GM20000 (cell line): ENCODE data around the gene ASCL5.

Source experiments
- DNase-seq: peaks from one replicate; pipeline ENCODE4 v3.0.0; 2012; ENCODE audit warnings: low spot score
- CTCF ChIP-seq: IDR thresholded peaks from 2 replicates; pipeline ENCODE4 v1.5.1; 2012; ENCODE audit warnings: mild to moderate bottlenecking, control low read depth; ENCODE audit errors: extremely low read depth, missing control alignments

ASCL5 gene

GRCh38 chr1:201105688-201106087 lies 21.3 kb downstream of the ASCL5 start:
- no peak for TF ChIP-seq CTCF
- no peak for DNase-seq

GRCh38 chr1:201104141-201104540 lies 22.8 kb downstream of the ASCL5 start:
- no peak for DNase-seq

GRCh38 chr1:201103666-201104065 lies 23.3 kb downstream of the ASCL5 start:
- DNase-seq, result no peak
- TF ChIP-seq CTCF, result no peak

More at GRCh38 chr1:201104141-201104540, 22.8 kb downstream of the ASCL5 start:
- no peak for TF ChIP-seq CTCF

- no peak for TF ChIP-seq CTCF
- DNase-seq, result no peak
Measured at GRCh38 chr1:201100169-201100930, 26.6 kb downstream of the ASCL5 start.

- no peak for DNase-seq
- no peak for TF ChIP-seq CTCF
Measured at GRCh38 chr1:201098992-201099677, 27.8 kb downstream of the ASCL5 start.

- no peak for DNase-seq
- no peak for TF ChIP-seq CTCF
Measured at GRCh38 chr1:201096977-201097856, 29.8 kb downstream of the ASCL5 start.
